Upper lobe of right lung (tissue), 1 donor: ENCODE results near the gene TBC1D14. TPM values are rescaled to one million over a fixed set of nuclear protein-coding genes. Genes with fewer than 3 reads are reported as not detected.

Experiments used
- ATAC-seq: fragments of 200-7000 bp; cut with Tn5 transposase; one replicate; pipeline ENCODE4 v1.9.1; 2020; ENCODE audit warnings: mild to moderate bottlenecking, moderate library complexity
- DNase-seq: peaks from one replicate; pipeline ENCODE4 v3.0.0-alpha.2; 2020
- H3K27ac ChIP-seq: fragments of 200-600 bp; one replicate; pipeline ENCODE4 v1.8.0; 2022
- H3K27me3 ChIP-seq: fragments of 200-600 bp; one replicate; pipeline ENCODE4 v1.8.0; 2022; ENCODE audit warnings: mild to moderate bottlenecking
- H3K36me3 ChIP-seq: fragments of 200-600 bp; one replicate; pipeline ENCODE4 v1.8.0; 2022
- H3K4me1 ChIP-seq: fragments of 200-600 bp; one replicate; pipeline ENCODE4 v1.8.0; 2022
- H3K4me3 ChIP-seq: fragments of 200-600 bp; one replicate; pipeline ENCODE4 v1.8.0; 2022; ENCODE audit warnings: mild to moderate bottlenecking
- H3K9me3 ChIP-seq: fragments of 200-600 bp; one replicate; pipeline ENCODE4 v1.8.0; 2022
- intact Hi-C: fragments of 100-400 bp; cut with DNase I; formaldehyde crosslinking; loops from one replicate; pipeline ENCODE4 v1.11.0; 2022
- total RNA-seq: library from RNA; stranded (reverse); fragmentation: NEBNext Ultra II Directional; extraction: Animal tissue kit (Norgen Biotek cat#: 25700); gene quantifications from one replicate; pipeline ENCODE4 v1.2.1, GENCODE V29; 2021
- TF ChIP-seq, protein P1 (sequence below): fragments of 200-600 bp; IDR thresholded peaks from one replicate; pipeline ENCODE4 v1.8.0; 2022; ENCODE audit warnings: antibody characterized with exemption
- donor health status: DM: no; HTN: yes; CAD: no; lungs with severe emphysema.

Gene TBC1D14
- total RNA-seq, 1 donor from 2014 or later: 51.8 TPM

DNA sequence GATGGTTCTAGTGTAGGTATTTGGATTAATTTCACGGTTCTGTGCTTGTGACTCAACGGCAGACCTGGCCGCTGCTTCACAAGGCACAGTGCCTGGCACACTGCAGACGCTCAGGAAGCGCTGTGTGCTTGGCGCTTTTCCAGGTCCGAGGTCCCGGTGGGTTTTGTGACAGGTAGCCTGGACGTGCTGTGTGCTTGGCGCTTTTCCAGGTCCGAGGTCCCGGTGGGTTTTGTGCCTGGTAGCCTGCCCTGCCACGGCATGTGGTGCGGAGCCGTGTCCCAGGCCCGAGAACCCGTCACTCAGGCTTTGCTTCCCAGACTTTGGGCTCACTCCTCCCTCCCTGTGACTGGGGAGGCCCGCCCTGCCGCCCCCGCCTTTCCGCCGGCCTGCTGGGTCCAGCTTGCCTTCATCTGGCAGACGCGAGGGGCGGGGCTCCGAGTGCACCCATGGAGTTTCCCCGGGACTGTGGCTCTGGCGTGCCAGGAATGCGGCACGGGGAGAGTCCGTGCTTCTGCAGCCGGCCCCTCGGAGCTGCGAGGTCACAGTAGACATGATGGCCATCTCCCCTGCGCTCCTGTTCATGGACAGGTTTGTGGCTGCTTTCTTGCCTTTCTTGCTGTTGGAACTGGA, 44.2 kb downstream of the TBC1D14 start:
- DNase-seq: peak; percentile 83
- Histone ChIP-seq H3K4me3 (no peak overlapping the region), H3K9me3 (no peaks in the 10 kb centered on the region), H3K4me1 (peaks cover 20% of the 10 kb centered on the region), H3K36me3 (no peaks in the 10 kb centered on the region), H3K27ac (no peak overlapping the region), H3K27me3 (no peaks in the 10 kb centered on the region)
- TF ChIP-seq, protein P1, sequence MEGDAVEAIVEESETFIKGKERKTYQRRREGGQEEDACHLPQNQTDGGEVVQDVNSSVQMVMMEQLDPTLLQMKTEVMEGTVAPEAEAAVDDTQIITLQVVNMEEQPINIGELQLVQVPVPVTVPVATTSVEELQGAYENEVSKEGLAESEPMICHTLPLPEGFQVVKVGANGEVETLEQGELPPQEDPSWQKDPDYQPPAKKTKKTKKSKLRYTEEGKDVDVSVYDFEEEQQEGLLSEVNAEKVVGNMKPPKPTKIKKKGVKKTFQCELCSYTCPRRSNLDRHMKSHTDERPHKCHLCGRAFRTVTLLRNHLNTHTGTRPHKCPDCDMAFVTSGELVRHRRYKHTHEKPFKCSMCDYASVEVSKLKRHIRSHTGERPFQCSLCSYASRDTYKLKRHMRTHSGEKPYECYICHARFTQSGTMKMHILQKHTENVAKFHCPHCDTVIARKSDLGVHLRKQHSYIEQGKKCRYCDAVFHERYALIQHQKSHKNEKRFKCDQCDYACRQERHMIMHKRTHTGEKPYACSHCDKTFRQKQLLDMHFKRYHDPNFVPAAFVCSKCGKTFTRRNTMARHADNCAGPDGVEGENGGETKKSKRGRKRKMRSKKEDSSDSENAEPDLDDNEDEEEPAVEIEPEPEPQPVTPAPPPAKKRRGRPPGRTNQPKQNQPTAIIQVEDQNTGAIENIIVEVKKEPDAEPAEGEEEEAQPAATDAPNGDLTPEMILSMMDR: no peak
- ATAC-seq: peak; percentile 57
- intact Hi-C loops: no loop called here

DNA sequence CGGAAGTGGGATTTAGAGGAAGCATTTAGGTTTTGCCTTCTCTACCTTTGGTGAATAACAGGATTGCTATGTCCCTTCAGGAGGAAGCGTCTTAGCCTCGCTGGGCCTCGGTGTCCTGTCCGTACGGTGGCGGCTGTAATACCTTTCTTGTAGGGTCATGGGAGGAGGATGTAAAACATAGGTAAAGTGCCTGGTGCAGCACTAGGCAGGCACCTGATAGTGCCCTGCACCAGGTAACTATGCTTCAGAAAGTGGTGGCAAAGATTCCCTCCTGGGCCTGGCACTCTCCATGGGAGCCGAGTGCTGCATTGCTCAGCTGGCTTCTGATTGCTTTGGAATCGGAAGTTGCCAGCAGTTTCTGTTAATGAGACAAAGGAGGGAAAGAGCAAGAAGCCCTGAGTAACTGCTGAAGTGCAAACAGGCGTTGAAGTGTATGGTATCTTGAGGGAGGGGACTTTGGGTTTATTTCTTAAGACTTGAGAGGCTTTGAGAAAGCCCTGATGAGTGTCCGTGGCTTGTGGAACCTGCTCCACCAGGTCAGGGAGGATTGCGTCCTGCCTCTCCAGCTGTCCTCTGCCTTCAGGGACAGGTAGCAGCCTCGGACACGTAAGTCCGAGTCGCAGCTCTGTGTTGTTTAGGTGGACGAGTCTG, 45.8 kb downstream of the TBC1D14 start:
- Histone ChIP-seq H3K9me3 (no peaks in the 10 kb centered on the region), H3K4me1 (peaks cover 20% of the 10 kb centered on the region), H3K27ac (peak overlapping the region; percentile 56), H3K4me3 (no peak overlapping the region), H3K27me3 (no peaks in the 10 kb centered on the region), H3K36me3 (no peaks in the 10 kb centered on the region)
- intact Hi-C loops: no loop called here
- ATAC-seq: peak; percentile 83
- TF ChIP-seq, protein P1: no peak
- DNase-seq: peak; percentile 86

DNA sequence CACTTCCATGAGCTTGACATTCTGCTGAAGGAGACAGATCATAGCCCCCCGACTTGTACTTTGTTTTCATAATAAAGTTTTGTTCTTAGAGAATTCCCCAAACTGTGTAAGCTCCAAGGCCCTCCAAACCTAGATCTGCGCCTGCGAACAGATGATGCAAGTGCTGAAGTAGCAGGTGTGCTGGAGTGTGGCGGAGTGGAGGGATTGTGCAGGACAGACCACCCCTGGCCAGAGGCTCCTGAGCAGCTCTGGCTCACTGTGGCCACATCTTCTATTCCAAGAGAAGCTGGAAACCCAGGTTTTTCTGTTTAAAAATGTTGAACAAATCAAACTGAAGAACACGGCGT, 46.4 kb downstream of the TBC1D14 start:
- DNase-seq (peak; percentile 59), ATAC-seq (peak; percentile 15)
- no peaks in the 10 kb centered on the region for H3K36me3 ChIP-seq
- H3K9me3 ChIP-seq: no peaks in the 10 kb centered on the region
- intact Hi-C loops: no loop called here
- peaks cover 20% of the 10 kb centered on the region for H3K4me1 ChIP-seq
- TF ChIP-seq, protein P1: no peak
- H3K27ac ChIP-seq: peak overlapping the region; percentile 56
- H3K27me3 ChIP-seq: no peaks in the 10 kb centered on the region
- no peak overlapping the region for H3K4me3 ChIP-seq

- H3K4me1 ChIP-seq: peaks cover 20% of the 10 kb centered on the region
- DNase-seq (peak; percentile 61), ATAC-seq (no peak)
- no peaks in the 10 kb centered on the region for H3K36me3 ChIP-seq
- H3K27ac ChIP-seq: no peak overlapping the region
- TF ChIP-seq, protein P1: no peak
- no peaks in the 10 kb centered on the region for H3K27me3 ChIP-seq
- no peak overlapping the region for H3K4me3 ChIP-seq
- intact Hi-C loops: no loop called here
- no peaks in the 10 kb centered on the region for H3K9me3 ChIP-seq
These were observed 47.0 kb downstream of the TBC1D14 start for GRCh38 chr4:6956434-6957147.

DNA sequence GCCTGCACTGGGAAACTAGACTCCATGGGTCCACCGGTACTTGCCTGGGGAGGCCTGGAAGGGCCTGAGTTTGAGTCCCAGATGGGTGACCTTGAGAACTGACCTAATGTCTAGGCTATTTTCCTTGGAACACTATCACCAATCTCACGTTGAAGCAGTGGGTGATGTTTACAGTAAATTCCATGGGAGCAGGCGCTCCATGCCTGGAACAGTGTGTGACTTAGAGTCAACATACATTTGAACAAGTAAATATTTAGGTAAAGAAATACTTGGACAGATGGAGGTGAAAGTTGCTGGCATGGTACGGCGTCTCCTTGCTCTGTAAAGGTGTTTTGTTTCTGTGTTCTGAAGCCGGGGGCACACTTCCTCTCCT, 47.5 kb downstream of the TBC1D14 start:
- DNase-seq: no peak
- no peaks in the 10 kb centered on the region for H3K9me3 ChIP-seq
- H3K27me3 ChIP-seq: no peaks in the 10 kb centered on the region
- ATAC-seq: no peak
- H3K4me3 ChIP-seq: no peak overlapping the region
- intact Hi-C loops: no loop called here
- H3K36me3 ChIP-seq: no peaks in the 10 kb centered on the region
- TF ChIP-seq, protein P1: no peak
- peaks cover 20% of the 10 kb centered on the region for H3K4me1 ChIP-seq
- H3K27ac ChIP-seq: no peak overlapping the region
